ENCODE data around the gene CD80. TPM values are rescaled to one million over a fixed set of nuclear protein-coding genes. Genes with fewer than 3 reads are reported as not detected.

Gene CD80
- total RNA-seq, 1 donor from 2014 or later: not detected

GRCh38 chr3:119517112-119517511 lies 42.3 kb downstream of the CD80 start:
- no peaks in the 10 kb centered on the region for H3K9me3 Mint-ChIP-seq (ENCODE audit: unreplicated experiment)
- no peak overlapping the region for H3K27ac Mint-ChIP-seq (ENCODE audit: unreplicated experiment)
- no peak overlapping the region for H3K4me3 Mint-ChIP-seq (ENCODE audit: unreplicated experiment)
- no peaks in the 10 kb centered on the region for H3K27me3 Mint-ChIP-seq (ENCODE audit: unreplicated experiment)
- no peaks in the 10 kb centered on the region for H3K4me1 Mint-ChIP-seq (ENCODE audit: low read depth, unreplicated experiment)
- no peak for DNase-seq
- TF ChIP-seq CTCF (IDR thresholded peaks at IDR 0.05; ENCODE audit: partially characterized antibody, unreplicated experiment): no peak
- H3K36me3 Mint-ChIP-seq (ENCODE audit: unreplicated experiment): peaks cover 22% of the 10 kb centered on the region

GRCh38 chr3:119514637-119515036 lies 44.8 kb downstream of the CD80 start:
- H3K4me3 Mint-ChIP-seq (ENCODE audit: unreplicated experiment): no peak overlapping the region
- no peaks in the 10 kb centered on the region for H3K9me3 Mint-ChIP-seq (ENCODE audit: unreplicated experiment)
- H3K27me3 Mint-ChIP-seq (ENCODE audit: unreplicated experiment): no peaks in the 10 kb centered on the region
- no peak overlapping the region for H3K27ac Mint-ChIP-seq (ENCODE audit: unreplicated experiment)
- H3K4me1 Mint-ChIP-seq (ENCODE audit: low read depth, unreplicated experiment): no peaks in the 10 kb centered on the region
- TF ChIP-seq CTCF (IDR thresholded peaks at IDR 0.05; ENCODE audit: partially characterized antibody, unreplicated experiment): no peak
- peaks cover 10% of the 10 kb centered on the region for H3K36me3 Mint-ChIP-seq (ENCODE audit: unreplicated experiment)
- no peak for DNase-seq

GRCh38 chr3:119510690-119511089 lies 48.7 kb downstream of the CD80 start:
- Mint-ChIP-seq H3K4me3 (ENCODE audit: unreplicated experiment) (no peak overlapping the region), H3K27me3 (ENCODE audit: unreplicated experiment) (peaks cover 2% of the 10 kb centered on the region), H3K27ac (ENCODE audit: unreplicated experiment) (no peak overlapping the region), H3K36me3 (ENCODE audit: unreplicated experiment) (no peaks in the 10 kb centered on the region), H3K4me1 (ENCODE audit: low read depth, unreplicated experiment) (no peaks in the 10 kb centered on the region), H3K9me3 (ENCODE audit: unreplicated experiment) (no peaks in the 10 kb centered on the region)
- no peak for TF ChIP-seq CTCF (IDR thresholded peaks at IDR 0.05; ENCODE audit: partially characterized antibody, unreplicated experiment)
- DNase-seq: no peak

GRCh38 chr3:119508172-119508845 lies 51.1 kb downstream of the CD80 start:
- Mint-ChIP-seq H3K27ac (ENCODE audit: unreplicated experiment) (no peak overlapping the region), H3K4me1 (ENCODE audit: low read depth, unreplicated experiment) (no peaks in the 10 kb centered on the region), H3K4me3 (ENCODE audit: unreplicated experiment) (no peak overlapping the region), H3K9me3 (ENCODE audit: unreplicated experiment) (no peaks in the 10 kb centered on the region), H3K27me3 (ENCODE audit: unreplicated experiment) (peaks cover 2% of the 10 kb centered on the region), H3K36me3 (ENCODE audit: unreplicated experiment) (no peaks in the 10 kb centered on the region)
- no peak for TF ChIP-seq CTCF (IDR thresholded peaks at IDR 0.05; ENCODE audit: partially characterized antibody, unreplicated experiment)
- DNase-seq: no peak

- no peak for TF ChIP-seq CTCF (IDR thresholded peaks at IDR 0.05; ENCODE audit: partially characterized antibody, unreplicated experiment)
- no peak overlapping the region for H3K27ac Mint-ChIP-seq (ENCODE audit: unreplicated experiment)
- no peak for DNase-seq
- no peaks in the 10 kb centered on the region for H3K9me3 Mint-ChIP-seq (ENCODE audit: unreplicated experiment)
- no peak overlapping the region for H3K4me3 Mint-ChIP-seq (ENCODE audit: unreplicated experiment)
- no peaks in the 10 kb centered on the region for H3K36me3 Mint-ChIP-seq (ENCODE audit: unreplicated experiment)
- H3K27me3 Mint-ChIP-seq (ENCODE audit: unreplicated experiment): peaks cover 2% of the 10 kb centered on the region
- H3K4me1 Mint-ChIP-seq (ENCODE audit: low read depth, unreplicated experiment): no peaks in the 10 kb centered on the region
Observed at GRCh38 chr3:119507404-119507803, 52.0 kb downstream of the CD80 start.

All from glutamatergic neuron (in vitro differentiated cells).